Upper lobe of left lung (tissue), 6 donors: ENCODE data around the gene CLTCL1. TPM values are rescaled to one million over a fixed set of nuclear protein-coding genes. Genes with fewer than 3 reads are reported as not detected.

Experiments
- ATAC-seq, 2 donors: fragments of 200-7000 bp; cut with Tn5 transposase; one replicate each; pipeline ENCODE4 v1.9.1; 2022; ENCODE audit warnings: mild to moderate bottlenecking in 2 of 2, moderate library complexity in 2 of 2; ENCODE audit not compliant: low FRiP score in 2 of 2
- DNase-seq, 2 donors: peaks; one replicate each; pipeline ENCODE4 v3.0.0-alpha.2; 2019 to 2020
- H3K27ac ChIP-seq, 4 donors: fragments of 200-600 bp; sonication (generic); one replicate each; pipeline ENCODE4 v1.5.1; 2016 to 2019
- H3K27me3 ChIP-seq, 4 donors: fragments of 200-600 bp; sonication (generic); one replicate each; pipeline ENCODE4 v1.5.1; 2017 to 2019
- H3K36me3 ChIP-seq, 4 donors: fragments of 200-600 bp; sonication (generic); one replicate each; pipeline ENCODE4 v1.5.1; 2016 to 2019
- H3K4me1 ChIP-seq, 4 donors: fragments of 200-600 bp; sonication (generic); one replicate each; pipeline ENCODE4 v1.5.1; 2018 to 2019
- H3K4me3 ChIP-seq, 4 donors: fragments of 200-600 bp; sonication (generic); one replicate each; pipeline ENCODE4 v1.5.1; 2017 to 2019; ENCODE audit warnings: mild to moderate bottlenecking in 2 of 4, moderate library complexity in 1 of 4
- H3K9me3 ChIP-seq, 4 donors: fragments of 200-600 bp; sonication (generic); one replicate each; pipeline ENCODE4 v1.5.1; 2018 to 2019
- CTCF ChIP-seq, 6 experiments: fragments of 450-650 bp in 4 of 6; fragments of 200-600 bp in 2 of 6; sonication (generic) in 2 of 6; IDR thresholded peaks; one replicate each; pipeline ENCODE4 v1.5.1; 2016 to 2019; ENCODE audit warnings: antibody characterized with exemption in 6 of 6
- EP300 ChIP-seq, 4 donors: sonication (generic); formaldehyde crosslinking; IDR thresholded peaks; one replicate each; pipeline ENCODE4 v1.5.1; 2017; ENCODE audit warnings: antibody characterized with exemption in 4 of 4, control low read depth in 2 of 4
- POLR2A ChIP-seq, 4 donors: fragments of 450-650 bp; IDR thresholded peaks; one replicate each; pipeline ENCODE4 v1.5.1; 2016 to 2017; ENCODE audit warnings: antibody characterized with exemption in 4 of 4, mild to moderate bottlenecking in 2 of 4
- POLR2AphosphoS5 ChIP-seq, 2 donors: sonication (generic); formaldehyde crosslinking; IDR thresholded peaks; one replicate each; pipeline ENCODE4 v1.5.1; 2017; ENCODE audit warnings: antibody characterized with exemption in 2 of 2
- WGBS, 2 donors: methylation state at CpG; one replicate each; pipeline ENCODE4 v1.1.5; 2017 to 2018; 5-methylcytosine and 5-hydroxymethylcytosine counted together
- total RNA-seq, 6 donors: library from RNA; depleted of rRNA in 4 of 6; stranded (reverse); fragments of >200 nt in 4 of 6; gene quantifications; one replicate each; pipeline versions ENCODE4 v1.1.0 to v1.2.1, GENCODE V29; 2016 to 2021
- donor health status: DM: no; HTN: no; CAD: no; lungs with moderate emphysema.
- donor health status: DM: no; HTN: yes; CAD: no; lungs with severe emphysema.

The CLTCL1 gene
- total RNA-seq, 6 donors from 2014 or later: 3.0 to 14.7 (median 6.0) TPM

- Histone ChIP-seq H3K4me1 (no peaks in the 10 kb centered on the region), H3K9me3 (no peaks in the 10 kb centered on the region), H3K36me3 (peaks cover 0 to 11% (median 2%) of the 10 kb centered on the region in 4 donors), H3K4me3 (no peak overlapping the region), H3K27ac (no peak overlapping the region), H3K27me3 (no peaks in the 10 kb centered on the region)
- ATAC-seq (peak; percentile 36 to 52), DNase-seq (no peak)
- WGBS, 2 donors: 93% methylated on average over 17 to 18 of the region's 18 CpGs
- TF ChIP-seq POLR2A (IDR thresholded peaks at IDR 0.05): no peak
These were observed 89.4 kb downstream of the CLTCL1 start for GRCh38 chr22:19201869-19202798.

- H3K27me3 ChIP-seq: no peaks in the 10 kb centered on the region
- peaks cover 0 to 18% (median 2%) of the 10 kb centered on the region in 4 donors for H3K36me3 ChIP-seq
- no peaks in the 10 kb centered on the region for H3K4me1 ChIP-seq
- ATAC-seq (no peak), DNase-seq (no peak)
- WGBS, 2 donors: 92 to 93% methylated on average over 20 to 23 of the region's 23 CpGs
- no peak overlapping the region for H3K4me3 ChIP-seq
- no peaks in the 10 kb centered on the region for H3K9me3 ChIP-seq
- no peak overlapping the region for H3K27ac ChIP-seq
- TF ChIP-seq POLR2A (IDR thresholded peaks at IDR 0.05): no peak
- TF ChIP-seq POLR2AphosphoS5 (IDR thresholded peaks at IDR 0.05): no peak
These were observed 90.2 kb downstream of the CLTCL1 start for GRCh38 chr22:19201130-19201868.

GRCh38 chr22:19199479-19199878 is 92.0 kb downstream of the CLTCL1 start:
- Histone ChIP-seq H3K4me1 (no peaks in the 10 kb centered on the region), H3K36me3 (peaks cover 0 to 25% (median 4%) of the 10 kb centered on the region in 4 donors), H3K27me3 (no peaks in the 10 kb centered on the region), H3K4me3 (no peak overlapping the region), H3K27ac (no peak overlapping the region), H3K9me3 (no peaks in the 10 kb centered on the region)
- 94 to 96% methylated on average over 5 to 8 of the region's 8 CpGs for WGBS, 2 donors
- ATAC-seq (no peak), DNase-seq (no peak)
- TF ChIP-seq CTCF (IDR thresholded peaks at IDR 0.05): no peak
- TF ChIP-seq EP300 (IDR thresholded peaks at IDR 0.05): no peak
- TF ChIP-seq POLR2A (IDR thresholded peaks at IDR 0.05): no peak
- TF ChIP-seq POLR2AphosphoS5 (IDR thresholded peaks at IDR 0.05): no peak

DNA sequence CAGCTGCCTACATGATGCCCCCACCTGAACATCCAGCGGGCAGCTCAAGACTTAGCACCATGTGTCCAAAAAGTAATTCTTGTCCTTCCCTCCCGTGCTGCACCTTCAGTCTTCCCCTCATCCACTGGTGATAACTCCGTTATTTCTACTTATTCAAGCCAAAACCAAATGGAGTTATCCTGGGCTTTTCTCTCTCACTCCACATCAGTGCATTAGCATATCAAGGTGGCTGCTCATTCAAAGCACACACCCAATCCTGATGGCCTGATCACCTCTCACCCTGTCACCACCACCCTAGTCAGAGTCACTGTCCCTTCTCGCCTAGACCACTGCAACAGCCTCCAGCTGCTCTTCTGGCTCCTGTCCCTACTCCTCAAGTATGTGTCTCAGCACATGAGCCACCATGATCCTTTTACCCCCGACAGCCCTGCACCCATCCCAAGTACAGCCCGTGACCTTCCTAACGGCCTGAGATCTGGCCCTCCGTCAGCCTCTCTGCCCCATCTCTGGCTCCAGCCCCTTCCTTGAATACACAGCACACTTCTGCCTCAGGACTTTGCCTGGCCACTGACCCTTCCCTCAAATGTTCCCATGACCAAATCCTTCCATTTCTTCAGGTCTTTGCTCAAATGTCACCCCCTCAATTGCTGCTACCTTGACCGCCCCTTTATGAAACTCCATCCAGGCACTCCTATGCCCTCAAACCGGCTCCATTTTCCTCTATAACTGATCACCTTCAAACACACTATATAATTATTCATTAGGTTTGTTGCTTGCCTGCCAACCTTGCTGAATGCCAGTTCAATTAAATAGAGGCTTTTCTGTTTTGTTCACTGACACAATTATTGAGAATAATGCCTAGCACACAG is 93.3 kb downstream of the CLTCL1 start:
- H3K4me1 ChIP-seq: no peaks in the 10 kb centered on the region
- TF ChIP-seq EP300 (IDR thresholded peaks at IDR 0.05) (no peak), POLR2A (IDR thresholded peaks at IDR 0.05) (no peak), POLR2AphosphoS5 (IDR thresholded peaks at IDR 0.05) (no peak), CTCF (IDR thresholded peaks at IDR 0.05) (no peak)
- no peak overlapping the region for H3K4me3 ChIP-seq
- DNase-seq (no peak), ATAC-seq (no peak)
- no peak overlapping the region for H3K27ac ChIP-seq
- H3K9me3 ChIP-seq: no peaks in the 10 kb centered on the region
- WGBS, 2 donors: 88 to 91% methylated on average over 10 of the region's 10 CpGs
- H3K27me3 ChIP-seq: no peaks in the 10 kb centered on the region
- peaks cover 0 to 25% (median 4%) of the 10 kb centered on the region in 4 donors for H3K36me3 ChIP-seq

GRCh38 chr22:19196841-19197612 is 94.5 kb downstream of the CLTCL1 start:
- H3K27me3 ChIP-seq: no peaks in the 10 kb centered on the region
- ATAC-seq (no peak), DNase-seq (no peak)
- H3K9me3 ChIP-seq: no peaks in the 10 kb centered on the region
- H3K4me1 ChIP-seq: no peaks in the 10 kb centered on the region
- H3K27ac ChIP-seq: no peak overlapping the region
- peaks cover 0 to 25% (median 4%) of the 10 kb centered on the region in 4 donors for H3K36me3 ChIP-seq
- H3K4me3 ChIP-seq: no peak overlapping the region
- TF ChIP-seq CTCF (IDR thresholded peaks at IDR 0.05) (no peak), EP300 (IDR thresholded peaks at IDR 0.05) (no peak), POLR2AphosphoS5 (IDR thresholded peaks at IDR 0.05) (no peak), POLR2A (IDR thresholded peaks at IDR 0.05) (no peak)
- 80 to 83% methylated on average over 11 of the region's 11 CpGs for WGBS, 2 donors
